ENCODE results near the gene ASXL2.
"Not testable (repeated sequence)": the region's sequence is repeated elsewhere in the genome, so short reads cannot be mapped to it uniquely, and the experiment has no call there.

The ASXL2 gene

DNA sequence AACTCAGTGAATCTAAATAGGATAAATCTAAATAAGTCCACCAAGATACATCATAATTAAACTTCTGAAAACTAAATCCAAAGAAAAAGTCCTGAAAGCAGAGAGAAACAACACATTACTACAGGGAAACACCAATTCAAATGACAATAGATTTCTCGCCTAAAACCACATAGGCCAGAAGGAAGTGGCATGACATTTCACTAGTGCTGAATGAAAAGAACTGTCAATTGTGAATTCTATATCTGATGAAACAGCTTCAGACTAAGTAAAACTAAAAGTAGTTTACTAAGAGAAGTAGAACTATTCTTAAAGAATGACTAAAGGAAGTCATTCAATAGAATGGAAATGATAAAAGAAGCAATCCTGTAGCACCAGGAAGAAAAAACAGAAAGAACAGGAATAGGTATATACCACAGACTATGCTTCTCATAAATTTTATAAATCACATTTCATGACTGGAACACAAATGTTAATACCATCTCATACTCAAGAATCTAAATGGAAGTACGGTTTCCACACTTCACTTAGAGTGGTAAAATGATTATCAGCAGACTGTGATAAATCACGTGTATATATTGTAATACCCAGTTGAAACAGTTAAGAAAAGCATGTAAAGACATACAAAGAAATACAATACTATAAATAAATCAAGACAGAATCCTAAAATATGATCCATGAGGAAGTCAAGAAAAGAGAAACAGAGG is 46.4 kb downstream of the ASXL2 start:
- DNase-seq: no peak

- no peak for DNase-seq
Measured at GRCh38 chr2:25829828-25830227, 48.5 kb downstream of the ASXL2 start.

- DNase-seq: no peak
Measured at GRCh38 chr2:25829377-25829704, 48.9 kb downstream of the ASXL2 start.

DNA sequence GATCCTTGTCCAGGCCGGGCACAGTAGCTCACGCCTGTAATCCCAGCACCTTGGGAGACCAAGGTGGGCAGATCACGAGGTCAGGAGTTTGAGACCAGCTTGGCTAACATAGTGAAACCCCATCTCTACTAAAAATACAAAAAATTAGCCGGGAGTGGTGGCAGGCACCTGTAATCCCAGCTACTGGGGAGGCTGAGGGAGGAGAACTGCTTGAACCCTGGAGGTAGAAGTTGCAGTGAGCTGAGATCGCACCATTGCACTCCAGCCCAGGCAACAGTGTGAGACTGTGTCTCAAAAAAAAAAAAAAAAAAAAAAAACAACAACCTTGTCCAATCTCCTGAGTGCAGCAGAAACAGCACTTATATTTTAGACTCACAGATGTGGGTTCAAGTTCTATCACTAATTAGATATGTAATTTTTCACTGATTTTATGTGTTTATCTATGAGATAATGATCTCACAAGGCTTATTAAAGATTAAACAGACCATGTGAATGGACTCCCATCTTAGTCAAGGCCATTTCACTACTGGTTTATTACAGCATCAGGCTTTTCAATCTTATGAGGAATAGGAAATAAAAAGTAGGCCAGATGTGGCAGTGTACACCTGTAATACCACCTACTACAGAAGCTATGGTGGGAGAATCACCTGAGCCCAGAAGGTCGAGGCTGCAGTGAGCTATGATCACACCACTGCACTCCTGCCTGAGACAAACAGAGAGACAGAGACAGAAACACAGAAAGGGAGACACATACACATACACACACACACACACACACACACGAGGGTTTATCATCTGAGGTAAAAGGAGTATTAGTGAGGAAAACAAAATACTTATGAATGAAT is 49.5 kb downstream of the ASXL2 start:
- not testable (repeated sequence) for DNase-seq

GRCh38 chr2:25825238-25825637 is 53.0 kb downstream of the ASXL2 start:
- no peak for DNase-seq

DNA sequence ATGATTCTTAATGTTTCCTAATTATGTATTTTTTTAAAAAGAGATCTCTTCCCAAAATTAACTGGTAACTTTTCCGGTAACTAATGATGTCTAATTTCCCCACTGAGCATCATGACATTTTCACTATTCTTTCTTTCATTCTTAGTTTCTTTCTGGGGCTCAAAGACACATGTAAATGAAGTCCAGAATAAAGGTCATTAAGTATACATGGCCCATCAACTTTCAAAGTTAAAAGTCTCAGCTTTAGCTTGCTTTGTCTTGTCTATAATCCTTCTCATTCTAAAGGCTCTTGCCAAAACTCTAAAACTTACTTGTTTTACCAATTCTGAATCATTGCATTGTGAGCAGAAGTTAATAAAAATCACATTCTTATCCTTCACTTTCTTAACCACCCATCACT is 53.6 kb downstream of the ASXL2 start:
- DNase-seq: no peak

GRCh38 chr2:25824216-25824615 is 54.1 kb downstream of the ASXL2 start:
- DNase-seq: no peak

- DNase-seq: peak; percentile 32
Measured at GRCh38 chr2:25822190-25823117, 55.8 kb downstream of the ASXL2 start.

DNA sequence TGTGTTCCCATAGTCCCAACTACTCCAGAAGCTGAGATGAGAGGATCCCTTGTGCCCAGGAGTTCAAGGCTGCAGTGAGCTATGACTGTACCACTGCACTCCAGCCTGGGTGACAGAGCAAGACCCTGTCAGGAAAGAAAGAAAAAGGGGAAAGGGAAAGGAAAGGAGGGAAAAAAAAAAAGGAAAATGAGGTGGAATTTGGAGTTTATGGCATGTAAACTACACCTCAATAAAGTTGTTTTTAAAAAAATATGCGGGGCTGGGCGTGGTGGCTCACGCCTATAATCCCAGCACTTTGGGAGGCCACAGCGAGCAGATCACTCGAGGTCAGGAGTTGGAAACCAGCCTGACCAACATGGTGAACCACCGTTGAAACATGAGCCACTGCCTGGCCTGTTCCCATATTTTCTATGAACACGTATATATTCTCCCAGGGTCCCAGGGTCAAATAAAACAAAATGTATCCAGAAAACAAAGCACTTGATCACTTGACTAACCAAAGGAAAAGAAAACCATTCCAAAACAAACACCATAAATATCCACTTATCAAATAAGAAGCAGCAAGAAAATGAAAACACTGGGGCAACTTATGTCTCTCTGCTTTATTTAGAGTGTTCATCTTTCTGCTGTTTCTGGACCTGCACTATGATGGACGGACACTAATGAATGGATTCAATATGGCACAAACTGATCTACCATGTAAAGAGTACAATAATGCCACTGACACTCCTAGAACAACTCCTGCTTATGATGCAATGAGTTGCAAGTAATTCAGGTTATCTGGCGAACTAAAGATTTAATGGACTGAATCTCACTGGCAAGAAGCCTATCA is 56.8 kb downstream of the ASXL2 start:
- peak; percentile 31 for DNase-seq

GRCh38 chr2:25819597-25820039 is 58.7 kb downstream of the ASXL2 start:
- DNase-seq: peak; percentile 19

- no peak for DNase-seq
Measured at GRCh38 chr2:25817630-25818029, 60.7 kb downstream of the ASXL2 start.

GRCh38 chr2:25817006-25817405 is 61.3 kb downstream of the ASXL2 start:
- DNase-seq: no peak

DNA sequence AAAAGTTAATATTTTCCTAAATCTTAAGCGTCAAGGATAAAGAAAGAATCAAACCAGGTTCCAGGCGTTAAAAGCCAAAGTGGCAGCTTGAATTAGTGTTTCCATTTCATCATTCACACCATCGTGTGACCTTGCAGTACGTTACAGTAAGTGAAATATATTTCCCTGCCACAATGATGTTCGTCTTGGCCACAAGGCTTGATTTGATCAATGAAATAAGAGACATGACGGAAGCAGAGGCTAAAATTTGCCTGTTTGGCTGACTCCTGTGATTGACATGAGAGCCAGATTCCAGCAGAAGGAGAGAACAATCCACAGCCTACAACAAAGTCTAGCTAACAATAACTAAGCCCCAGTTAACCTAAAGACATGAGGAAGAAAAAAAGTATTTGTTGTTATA is 62.0 kb downstream of the ASXL2 start:
- DNase-seq: no peak

GRCh38 chr2:25814681-25815080 is 63.6 kb downstream of the ASXL2 start:
- peak; percentile 19 for DNase-seq

DNA sequence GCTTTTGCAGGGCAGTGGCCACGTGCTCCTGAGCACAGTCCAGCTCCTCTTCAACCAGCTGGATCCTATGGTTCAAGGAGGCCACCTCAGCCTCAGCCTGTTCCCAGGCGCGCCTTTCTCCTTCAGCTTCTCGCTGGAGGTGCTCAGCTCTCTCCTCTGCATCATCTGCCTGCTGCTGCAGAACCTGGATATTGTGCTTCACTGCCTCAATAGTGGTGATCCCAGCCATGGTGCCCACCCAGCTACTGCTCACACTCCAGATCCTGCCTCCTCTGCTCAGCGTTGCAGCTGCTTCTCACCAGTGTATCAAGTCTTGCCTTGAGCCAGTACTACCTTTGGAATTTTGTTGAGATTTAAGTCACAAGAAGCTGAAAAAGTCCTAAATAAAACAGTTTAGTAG is 67.9 kb downstream of the ASXL2 start:
- no peak for DNase-seq

GRCh38 chr2:25809646-25810045 is 68.6 kb downstream of the ASXL2 start:
- no peak for DNase-seq

- no peak for DNase-seq
Measured at GRCh38 chr2:25808006-25808383, 70.3 kb downstream of the ASXL2 start.

GRCh38 chr2:25806941-25807340 is 71.3 kb downstream of the ASXL2 start:
- DNase-seq: no peak

DNA sequence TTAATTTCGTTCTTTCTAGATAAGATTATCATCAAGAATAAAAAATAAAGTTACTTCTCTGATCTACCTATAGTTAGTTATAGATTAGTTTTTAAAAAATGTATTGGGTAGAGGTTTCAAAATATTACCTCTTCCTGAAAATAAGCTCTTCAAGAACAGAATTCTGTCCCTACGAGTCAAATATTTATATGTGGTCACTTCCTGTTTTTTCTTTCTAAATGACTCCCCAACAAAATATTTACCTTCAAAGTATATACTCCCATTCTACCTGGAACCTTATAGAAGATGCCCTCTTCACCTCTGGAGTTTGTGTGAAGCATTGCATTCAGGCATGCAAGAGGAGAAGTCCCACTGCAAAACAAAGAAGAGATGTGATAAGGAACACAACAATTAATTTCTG is 72.3 kb downstream of the ASXL2 start:
- DNase-seq: no peak

DNA sequence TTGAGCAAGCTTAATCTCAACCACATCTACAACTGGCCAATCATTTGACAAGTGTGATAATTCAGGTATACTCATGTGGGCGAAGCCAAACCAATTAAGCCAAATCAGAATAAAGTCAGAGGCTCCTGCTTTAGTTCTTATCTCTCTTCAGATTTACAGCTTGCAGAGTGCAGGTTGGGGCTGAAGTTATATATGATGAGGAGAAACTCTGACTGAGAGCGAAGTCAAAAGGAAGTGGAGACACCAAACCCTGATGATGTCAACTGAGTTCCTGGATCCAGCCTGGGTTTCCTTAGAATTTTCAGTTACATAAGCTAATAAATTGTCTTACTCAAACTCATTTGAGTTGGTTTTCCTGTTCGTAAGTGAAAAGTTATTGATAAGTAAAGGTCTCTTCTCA is 73.9 kb downstream of the ASXL2 start:
- no peak for DNase-seq

GRCh38 chr2:25799301-25799700 is 79.0 kb downstream of the ASXL2 start:
- DNase-seq: no peak
